NCI-H82 treated with DMSO at 0.1 percent for 48 hours (cell line): ENCODE measurements around the gene ARHGAP26.

Experiments used
- DNase-seq: peaks from one replicate; lab custom pipeline; 2025; ENCODE audit not compliant: unreplicated experiment; lab: John Stamatoyannopoulos, UW

ARHGAP26 gene

DNA sequence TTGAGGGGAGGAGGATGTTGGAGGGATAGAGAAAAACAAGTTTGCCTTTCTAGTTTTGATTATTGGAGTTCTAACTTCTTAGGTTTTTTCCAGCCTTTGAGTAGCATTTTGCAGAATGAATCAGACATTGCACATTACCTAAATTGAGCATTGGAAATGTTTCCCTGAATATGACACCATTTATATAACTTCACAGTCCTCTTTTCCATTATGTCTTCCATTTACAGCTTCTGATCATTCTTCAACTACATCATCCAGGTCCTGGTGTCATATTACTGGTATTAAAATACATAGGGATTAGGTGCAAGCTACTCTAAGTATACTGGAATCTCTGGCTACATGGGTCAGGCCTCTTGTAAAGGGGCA, 286.1 kb downstream of the ARHGAP26 start:
- no peak for DNase-seq

DNA sequence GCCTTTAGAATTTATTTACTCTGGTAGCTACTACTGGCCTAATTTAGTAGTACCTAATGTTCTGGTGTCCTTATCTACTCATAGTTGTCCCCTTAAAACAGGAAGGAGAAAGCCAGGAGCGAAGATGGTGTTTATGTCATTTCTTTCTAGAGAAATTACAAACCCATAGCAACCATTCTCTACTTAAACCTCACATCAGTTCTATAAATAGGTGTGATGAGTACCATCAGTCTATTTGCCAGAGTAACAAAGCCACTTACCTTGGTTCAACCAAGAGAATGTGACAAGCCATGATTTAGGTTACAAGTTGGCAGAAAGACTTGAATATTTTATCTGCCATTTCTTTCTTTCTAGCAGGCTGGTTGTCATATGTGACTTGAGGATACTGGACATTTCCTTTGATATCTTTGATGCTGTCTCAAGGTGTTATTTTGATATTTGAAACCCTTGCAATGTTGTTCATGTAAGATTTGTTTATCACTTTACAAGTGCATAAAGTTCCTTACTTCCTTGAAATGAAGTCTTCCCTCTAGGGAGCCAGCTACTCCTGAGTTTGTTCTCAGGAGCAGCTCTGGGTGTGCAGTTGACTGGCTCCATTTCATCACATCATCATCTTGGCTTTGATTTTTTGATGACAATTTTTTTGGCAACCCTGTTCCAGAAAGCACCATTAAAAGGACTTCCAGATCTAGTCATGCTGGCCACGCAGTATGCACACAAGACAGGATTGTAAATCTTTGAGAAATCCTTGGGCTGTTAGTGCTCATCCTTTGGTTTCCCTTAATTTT, 286.8 kb downstream of the ARHGAP26 start:
- no peak for DNase-seq

DNA sequence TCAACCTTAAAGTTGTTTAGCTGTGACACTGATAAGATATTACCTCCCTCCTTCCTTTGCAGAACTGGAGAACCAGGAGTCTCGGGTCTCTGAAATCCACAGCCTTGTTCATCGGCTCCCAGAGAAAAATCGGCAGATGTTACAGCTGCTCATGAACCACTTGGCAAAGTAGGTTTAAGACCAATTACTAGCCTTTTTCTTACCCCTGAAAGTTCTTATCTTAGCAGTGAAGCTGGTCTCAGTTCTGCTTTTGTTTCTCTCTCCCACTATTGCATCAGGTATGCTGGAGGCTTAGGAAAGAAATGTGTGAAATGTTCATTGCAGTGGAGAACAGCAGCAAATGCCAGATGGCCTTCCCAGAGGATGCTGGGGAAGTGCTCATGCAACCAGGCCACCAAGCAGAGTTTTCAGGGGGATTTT, 287.4 kb downstream of the ARHGAP26 start:
- DNase-seq, result no peak

DNA sequence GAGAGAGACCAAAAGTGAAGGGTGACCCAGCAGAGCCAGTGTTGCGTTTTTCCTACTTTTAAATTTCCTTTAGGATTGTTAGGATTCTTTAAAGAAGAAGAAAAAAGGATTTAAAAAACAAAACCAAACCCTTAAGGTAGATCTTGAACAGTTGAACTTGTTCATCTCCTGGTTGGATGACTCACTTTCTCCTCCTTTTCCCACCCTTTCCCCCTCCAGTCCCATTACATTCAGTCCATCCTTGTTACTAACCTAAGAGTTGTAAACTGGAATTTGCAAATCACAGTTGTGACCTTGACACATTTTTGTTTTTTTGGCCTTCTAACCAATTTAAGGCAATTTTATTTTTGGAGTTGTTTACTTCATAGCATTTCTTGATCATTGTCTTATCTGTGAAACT, 289.2 kb downstream of the ARHGAP26 start:
- no peak for DNase-seq

DNA sequence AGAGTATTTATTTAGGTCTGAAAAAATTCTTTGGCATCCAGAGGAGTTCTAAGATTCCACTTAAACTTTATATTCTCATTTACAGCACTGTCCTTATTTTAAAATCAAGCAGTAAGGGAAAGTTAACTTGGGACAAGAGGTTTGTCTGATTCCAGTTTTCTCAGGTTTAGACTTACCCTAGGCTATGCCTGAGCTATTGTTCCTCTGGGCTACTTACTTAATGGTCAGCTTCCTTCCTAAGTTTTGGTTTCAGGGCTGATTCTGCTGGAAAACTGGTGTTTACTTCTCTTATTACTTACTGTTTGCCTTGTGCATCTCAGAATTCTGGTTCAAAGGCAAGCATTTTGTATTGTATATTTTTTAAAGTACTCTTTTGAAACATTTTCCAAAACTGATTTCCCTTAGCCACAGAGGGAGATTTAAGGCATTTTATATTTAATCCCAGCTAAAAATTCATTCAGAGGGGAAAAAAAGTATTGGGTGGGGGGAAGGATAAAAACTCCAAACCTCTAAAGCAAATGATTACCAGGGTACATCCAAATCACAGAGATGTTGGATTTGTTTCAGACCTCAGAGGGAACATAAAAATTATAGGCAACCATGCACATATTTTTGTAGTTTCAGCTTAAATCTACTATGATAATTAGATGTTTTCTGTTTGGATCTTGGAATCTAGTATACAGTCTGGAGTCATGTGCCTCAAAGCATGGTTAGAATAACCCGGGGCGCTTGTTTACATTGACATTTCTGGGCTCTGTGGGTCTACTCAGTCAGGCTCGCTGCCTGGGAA, 290.0 kb downstream of the ARHGAP26 start:
- no peak for DNase-seq

DNA sequence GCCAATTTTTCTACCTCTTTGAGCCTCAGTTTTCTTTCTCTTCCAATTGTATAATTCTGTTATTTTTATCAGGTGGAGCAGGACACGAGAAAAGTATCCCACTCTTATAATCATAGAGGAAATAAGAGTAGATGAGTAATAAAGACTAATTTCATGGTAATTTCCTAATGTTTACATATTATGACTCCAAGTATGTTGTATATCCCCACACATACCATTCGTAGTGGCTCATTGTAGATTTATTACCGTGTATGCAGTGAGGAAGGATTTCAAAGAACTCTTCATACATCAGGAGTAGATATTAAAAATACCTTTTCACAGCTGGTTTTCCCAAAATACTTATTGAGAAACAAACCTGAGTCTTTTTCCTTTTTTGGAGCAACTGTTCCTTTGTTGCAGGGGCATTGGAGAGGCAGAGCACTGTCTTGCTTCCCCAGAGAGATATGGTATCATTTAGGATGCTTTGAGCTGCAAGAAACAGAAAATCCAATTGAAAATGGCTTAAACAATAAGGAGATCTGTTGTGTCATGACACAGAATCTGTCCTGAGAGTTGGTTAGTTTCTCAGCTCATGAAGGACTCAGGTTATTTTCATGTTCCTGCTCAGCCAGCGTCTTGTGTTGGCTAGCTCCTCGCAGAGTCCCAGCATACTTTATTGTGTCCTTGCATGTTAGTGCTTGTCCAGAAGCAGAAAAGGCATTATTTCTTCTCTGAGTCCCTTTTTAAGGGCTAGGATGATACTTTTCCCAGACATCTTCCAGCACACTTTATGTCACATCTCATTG, 291.2 kb downstream of the ARHGAP26 start:
- peak; percentile 5 for DNase-seq

DNA sequence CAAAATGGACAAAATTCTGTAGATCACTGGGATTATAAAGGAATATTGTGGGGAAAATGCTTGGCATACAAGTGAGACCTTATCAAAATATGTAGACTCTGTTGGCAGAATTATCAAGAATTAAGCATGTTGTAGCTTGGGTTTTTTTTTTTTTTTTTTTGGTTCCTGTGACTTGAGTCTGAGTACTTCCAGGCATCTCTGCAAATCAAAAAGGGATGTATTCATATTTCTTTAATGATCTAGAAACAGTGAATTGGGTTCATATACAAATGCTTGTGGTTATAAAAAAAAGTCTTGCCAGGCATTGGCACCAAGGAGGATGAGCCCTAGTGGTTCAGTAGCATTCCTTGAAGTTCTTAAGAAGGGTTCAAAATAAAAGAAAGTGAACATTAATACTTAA, 292.2 kb downstream of the ARHGAP26 start:
- DNase-seq, result no peak

DNA sequence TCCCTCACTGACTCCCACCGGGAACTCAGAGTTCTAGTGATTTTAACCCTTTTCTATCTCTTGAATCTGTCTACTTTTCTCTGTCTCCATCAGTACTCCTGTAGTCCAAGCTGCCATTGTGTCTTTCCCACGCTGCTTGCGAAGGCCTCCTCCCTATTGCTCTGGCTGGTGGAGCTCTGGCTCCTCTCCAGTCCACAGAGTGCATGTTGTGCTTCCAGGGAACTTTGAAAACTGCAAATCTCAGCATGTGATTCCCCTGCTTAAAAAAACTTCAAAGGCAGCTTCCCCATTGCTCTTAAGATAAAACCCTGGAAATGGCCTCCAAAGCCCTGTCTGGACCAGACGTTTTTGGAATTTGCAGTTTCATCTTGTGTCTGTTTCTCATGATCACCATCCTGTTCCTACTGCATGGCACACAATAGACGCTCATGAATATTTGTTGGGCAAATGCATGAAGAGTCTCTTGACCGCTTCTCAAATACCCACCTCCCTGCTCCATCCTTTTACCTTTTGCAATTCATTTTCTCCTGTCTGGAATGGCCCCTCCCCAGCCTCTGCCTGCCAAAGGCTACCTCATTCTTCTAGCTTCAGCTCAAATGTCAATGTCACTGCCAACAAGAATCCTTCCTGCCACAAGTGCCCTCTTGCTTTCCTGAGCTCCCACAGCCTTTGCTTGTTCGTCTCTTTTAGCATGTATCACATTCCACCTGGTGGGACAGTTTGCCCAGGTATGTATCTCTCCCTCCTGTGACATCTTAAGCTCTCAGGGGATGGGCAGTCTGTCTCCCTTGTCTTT, 293.2 kb downstream of the ARHGAP26 start:
- DNase-seq, result no peak

DNA sequence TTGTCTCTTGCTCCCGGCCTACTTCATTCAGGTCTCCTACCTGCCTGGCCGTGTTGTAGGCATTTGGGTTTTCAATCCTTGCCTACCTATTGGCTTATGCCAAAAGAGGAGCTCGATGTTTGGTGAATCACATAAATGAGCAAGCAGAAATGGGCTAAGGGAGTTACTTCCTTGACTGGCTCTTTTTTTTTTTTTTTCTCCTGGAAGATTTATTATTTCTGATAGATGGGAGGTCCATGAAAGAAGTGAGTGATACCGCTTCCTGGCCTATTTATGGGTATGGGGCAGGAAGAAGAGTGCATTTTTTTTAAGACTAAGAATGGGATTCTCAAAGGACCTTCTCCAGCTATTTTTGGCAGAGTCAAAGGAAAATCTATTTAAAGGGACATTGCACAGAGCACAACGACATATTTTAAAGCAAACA, 294.1 kb downstream of the ARHGAP26 start:
- no peak for DNase-seq

DNA sequence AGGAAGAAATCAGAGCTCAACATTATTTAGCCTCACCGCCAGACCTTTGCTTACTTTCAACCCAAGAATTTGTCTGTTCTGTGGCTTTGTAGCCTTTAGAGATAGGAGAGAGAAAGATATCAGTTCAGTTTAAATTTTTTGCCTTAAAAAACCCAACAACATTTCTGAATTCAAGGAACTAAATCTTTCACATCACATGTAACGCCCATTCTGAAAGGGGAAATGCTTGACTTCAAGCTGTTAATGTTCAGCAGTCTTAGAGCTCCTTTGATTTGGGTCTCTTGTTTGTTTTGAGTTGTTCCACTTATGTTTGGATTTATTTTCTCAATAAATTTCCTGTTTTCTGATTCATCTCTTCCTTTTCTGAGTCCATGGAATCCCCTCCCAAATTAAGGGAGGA, 294.5 kb downstream of the ARHGAP26 start:
- DNase-seq, result no peak

DNA sequence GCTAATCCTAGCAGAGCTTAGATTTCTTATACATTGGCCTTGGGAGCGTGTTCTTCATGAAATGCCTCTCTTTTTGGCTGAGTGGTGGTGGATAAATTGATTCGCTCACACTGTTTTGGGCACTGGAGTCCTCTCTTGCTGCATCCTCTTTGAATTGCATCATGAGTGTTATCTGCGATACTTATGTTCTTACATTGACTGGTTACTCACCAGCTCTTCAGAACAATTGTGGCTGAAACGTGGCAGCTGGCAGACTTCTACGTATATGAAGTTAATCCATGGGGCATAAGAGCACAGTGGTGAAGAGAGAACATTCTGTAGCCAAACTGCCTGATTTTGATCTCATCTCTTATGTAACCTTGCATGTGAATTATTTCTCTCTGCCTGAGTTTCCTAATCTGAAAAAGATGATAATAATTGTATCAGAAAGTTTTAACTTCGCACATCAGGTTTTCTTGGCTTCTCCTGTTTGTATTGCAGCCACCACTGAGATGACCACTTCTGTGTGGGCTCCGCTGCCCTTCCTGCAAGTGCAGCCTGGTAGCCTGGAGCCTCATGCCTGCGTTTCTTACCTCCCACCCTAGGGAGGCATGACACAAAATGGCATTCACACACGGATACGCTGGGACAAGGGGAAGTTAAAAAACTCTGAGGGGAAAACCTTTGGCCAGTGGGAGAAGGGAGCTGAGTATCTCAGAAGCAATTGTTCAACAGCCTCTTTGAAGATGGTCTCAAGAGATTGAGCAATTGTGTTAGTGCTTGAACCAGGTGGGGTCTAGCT, 295.2 kb downstream of the ARHGAP26 start:
- no peak for DNase-seq

DNA sequence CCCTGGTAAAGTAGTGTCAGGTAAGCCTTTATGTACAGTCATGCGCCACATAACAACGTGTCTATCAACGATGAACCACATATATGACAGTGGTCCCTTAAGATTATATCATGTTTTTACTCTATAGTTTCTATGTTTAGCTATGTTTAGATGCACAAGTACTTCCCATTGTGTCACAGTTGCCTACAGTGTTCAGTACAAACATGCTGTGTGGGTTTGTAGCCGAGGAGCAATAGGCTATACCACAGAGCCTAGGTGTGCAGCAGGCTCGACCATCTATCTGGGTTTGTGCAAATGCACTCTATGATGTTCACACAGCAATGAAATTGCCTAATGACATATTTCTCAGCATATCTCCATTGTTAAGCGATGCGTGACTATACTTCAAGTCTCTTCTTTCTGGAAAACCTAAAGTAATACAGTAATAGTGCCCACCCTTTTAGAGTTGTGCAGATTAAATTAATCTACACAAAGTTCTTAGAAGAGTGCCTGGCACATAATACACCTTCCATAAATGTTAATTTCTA, 295.9 kb downstream of the ARHGAP26 start:
- DNase-seq, result no peak

DNA sequence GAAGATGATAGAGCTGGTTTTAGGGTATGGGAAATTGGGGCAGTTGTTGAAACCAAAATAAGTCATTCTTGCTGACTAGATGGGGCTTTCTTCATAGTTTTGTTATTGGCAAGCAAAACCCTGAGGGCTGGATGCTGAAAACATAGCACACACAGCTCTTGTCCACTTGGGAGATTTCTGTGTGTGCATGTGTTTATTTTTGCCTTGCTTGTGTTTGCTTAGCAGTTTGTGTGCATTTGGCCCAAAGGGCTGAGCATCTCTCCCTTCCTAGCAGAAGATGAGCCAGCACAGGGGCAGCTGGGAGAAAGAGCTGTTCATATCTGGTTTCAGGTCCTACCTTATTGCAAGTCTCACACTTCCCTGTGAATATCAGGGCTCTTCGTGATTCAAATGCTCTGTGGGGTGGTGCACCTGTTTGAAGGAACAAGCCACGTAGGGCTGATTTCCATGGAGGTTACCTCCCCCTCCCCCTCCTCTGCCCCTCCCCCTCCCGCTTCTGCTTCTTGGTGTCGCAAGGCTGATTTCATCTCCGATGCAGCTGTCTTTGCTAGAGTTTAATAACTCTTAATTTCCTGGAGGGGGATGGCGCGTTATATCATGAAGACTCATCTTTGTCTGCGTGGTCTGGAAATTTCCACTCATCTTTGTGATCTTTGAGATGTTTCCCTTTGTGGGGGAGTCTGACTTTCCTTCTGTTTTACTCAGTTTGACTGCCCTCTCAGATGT, 296.5 kb downstream of the ARHGAP26 start:
- no peak for DNase-seq

DNA sequence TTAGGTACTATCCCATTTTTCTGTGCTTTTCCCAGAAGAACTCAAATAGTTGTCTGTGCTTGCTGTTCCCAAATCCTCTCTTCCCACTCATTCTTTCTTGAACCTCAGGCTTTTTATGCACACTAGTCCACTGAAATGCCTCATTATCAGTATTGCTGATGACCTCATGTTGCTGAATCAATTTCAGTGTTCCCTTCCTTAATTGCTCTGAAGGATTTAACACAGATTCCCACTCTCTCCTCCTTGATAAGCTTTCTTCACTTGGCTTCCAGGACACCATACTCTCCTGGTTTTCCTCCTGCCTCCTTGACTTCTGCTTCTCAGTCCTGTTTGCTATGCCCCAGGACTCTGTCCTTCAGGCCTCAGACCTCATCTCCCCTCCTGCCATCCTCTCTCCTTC, 298.5 kb downstream of the ARHGAP26 start:
- no peak for DNase-seq

DNA sequence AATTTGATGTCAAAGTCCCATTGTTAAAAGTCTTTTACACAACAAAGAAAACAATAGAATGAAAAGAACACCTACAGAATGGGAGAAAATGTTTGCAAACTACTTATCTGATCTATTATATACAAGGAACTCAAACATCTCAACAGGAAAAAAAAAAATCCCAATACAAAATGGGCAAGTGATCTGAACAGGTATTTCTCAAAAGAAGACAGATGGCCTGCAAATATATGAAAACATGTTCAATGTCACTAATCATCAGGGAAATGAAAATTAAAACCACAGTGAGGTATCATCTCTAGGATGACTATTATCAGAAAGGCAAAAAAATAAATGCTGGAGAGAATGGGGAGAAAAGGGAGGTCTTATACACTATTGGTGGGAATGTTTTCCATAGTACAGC, 301.8 kb downstream of the ARHGAP26 start:
- no peak for DNase-seq

DNA sequence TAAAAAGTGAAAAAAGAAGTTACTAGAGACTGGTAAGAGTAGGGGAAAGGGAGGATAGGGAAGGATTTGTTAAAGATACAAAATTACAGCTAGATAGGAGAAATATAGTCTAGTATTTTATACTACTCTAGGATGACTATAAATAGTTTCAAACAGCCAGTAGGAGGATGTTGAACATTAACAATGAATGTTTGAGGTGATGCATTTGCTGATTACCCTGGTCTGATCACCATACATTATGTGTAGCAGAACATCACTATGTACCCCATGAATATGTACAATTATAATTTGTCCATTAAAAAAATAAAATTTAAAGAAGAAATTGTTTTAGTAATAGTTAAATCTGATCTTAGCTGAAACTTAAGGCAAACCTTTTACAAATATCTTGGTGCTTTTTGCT, 302.6 kb downstream of the ARHGAP26 start:
- no peak for DNase-seq

DNA sequence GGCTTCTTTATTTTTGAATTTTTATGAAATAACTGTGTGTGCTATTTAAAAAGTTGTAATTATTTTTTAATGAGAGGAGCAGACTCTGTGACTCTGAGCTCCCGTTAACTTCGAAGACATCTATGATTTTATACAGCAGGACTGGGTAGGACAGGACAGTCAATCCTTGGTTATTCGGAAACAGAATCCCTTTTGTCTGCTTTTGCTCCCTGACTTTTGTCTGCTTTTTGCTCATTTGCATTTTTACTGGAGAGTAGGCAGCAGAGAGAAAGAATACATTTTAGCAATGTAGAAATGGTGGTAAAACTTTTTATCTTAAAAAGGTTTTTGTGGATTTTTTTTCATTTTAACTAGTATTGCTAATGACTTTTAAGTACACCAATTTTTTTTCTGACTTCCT, 303.6 kb downstream of the ARHGAP26 start:
- DNase-seq, result no peak

DNA sequence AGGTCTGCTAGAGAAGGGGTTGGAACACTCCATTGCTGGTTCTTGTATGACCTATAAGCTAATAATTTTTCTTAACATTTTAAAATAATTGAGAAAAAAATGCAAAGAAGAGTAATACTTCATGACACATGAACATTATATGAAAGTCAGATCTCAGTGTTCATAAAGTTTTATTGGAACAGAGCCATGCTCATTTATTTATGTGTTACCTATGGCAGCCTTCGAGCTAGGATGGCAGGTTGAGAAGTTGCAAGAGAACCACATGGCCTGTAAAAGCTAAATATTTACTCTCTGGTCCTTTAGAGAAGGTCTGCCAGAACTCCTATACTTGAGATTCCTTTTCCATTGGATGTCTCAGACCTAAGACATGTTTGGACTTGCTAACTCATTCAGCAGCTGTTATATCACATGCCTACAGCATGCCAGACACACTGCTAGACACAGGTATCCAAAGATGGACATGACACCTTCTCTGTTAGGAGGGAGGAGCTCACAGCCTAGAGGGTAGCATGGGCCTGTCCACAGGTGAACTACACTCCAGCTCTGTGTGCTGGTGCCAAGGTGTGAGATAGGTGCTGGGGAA, 304.3 kb downstream of the ARHGAP26 start:
- DNase-seq, result no peak

DNA sequence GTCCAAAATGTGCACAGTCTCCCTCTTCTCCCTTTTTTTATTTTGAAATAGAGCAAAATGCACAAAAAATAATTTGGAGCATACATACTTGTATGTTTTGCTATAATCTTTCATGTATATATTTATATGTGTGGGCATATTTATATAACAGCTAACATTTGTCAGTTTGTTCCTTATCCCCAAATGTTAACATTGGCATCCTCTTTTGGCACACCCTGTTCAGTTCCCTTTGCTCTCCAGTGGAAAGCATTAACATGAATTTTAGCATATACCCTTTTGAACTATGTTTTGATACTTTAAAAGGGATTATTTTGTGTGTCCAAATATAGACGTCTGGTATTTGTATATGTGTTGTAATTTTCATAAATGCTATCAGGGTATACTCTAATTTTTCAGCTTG, 306.2 kb downstream of the ARHGAP26 start:
- DNase-seq, result no peak
